SK-N-SH treated with all-trans-retinoic acid at 6 μM for 48 hours (cell line): ENCODE results near the gene ATP11A.

Source experiments
- ATAC-seq: fragments of 200-7000 bp; cut with Tn5 transposase; 3 replicates; pipeline ENCODE4 v1.9.1; 2020; ENCODE audit warnings: mild to moderate bottlenecking, moderate library complexity
- ARNTL ChIP-seq: fragments of 450-650 bp; formaldehyde crosslinking; IDR thresholded peaks from 2 replicates; pipeline ENCODE4 v1.5.0; 2020; ENCODE audit warnings: low read depth, mild to moderate bottlenecking, moderate library complexity, borderline replicate concordance
- ESRRG ChIP-seq: fragments of 250-450 bp; sonication (Bioruptor Pico); IDR thresholded peaks from 2 replicates; pipeline ENCODE4 v1.6.1; 2021; ENCODE audit warnings: mild to moderate bottlenecking
- GLIS3 ChIP-seq: fragments of 250-450 bp; sonication (Bioruptor Pico); IDR thresholded peaks from 2 replicates; pipeline ENCODE4 v1.5.0; 2020; ENCODE audit warnings: mild to moderate bottlenecking, moderate library complexity
- ISL1 ChIP-seq: fragments of 250-450 bp; sonication (Bioruptor Pico); IDR thresholded peaks from 2 replicates; pipeline ENCODE4 v2.1.2; 2022; ENCODE audit warnings: mild to moderate bottlenecking, moderate library complexity
- OSR1 ChIP-seq: fragments of 250-450 bp; sonication (Bioruptor Pico); IDR thresholded peaks from 2 replicates; pipeline ENCODE4 v1.8.0; 2022; ENCODE audit warnings: moderate library complexity, mild to moderate bottlenecking, inconsistent platforms
- PPARA ChIP-seq: fragments of 250-450 bp; sonication (Bioruptor Pico); IDR thresholded peaks from 2 replicates; pipeline ENCODE4 v1.5.0; 2020; ENCODE audit warnings: mild to moderate bottlenecking, borderline replicate concordance
- RARB ChIP-seq: fragments of 250-450 bp; sonication (Bioruptor Pico); IDR thresholded peaks from 2 replicates; pipeline ENCODE4 v1.8.0; 2021; ENCODE audit warnings: mild to moderate bottlenecking, moderate library complexity
- TCF4 ChIP-seq: fragments of 250-450 bp; sonication (Bioruptor Pico); IDR thresholded peaks from 2 replicates; pipeline ENCODE4 v1.8.0; 2021; ENCODE audit warnings: mild to moderate bottlenecking, moderate library complexity, borderline replicate concordance
- TOX ChIP-seq: fragments of 250-450 bp; sonication (Bioruptor Pico); IDR thresholded peaks from 2 replicates; pipeline ENCODE4 v1.8.0; 2021; ENCODE audit warnings: mild to moderate bottlenecking, moderate library complexity, borderline replicate concordance
- ZC3H10 ChIP-seq: fragments of 250-450 bp; sonication (Bioruptor Pico); IDR thresholded peaks from 2 replicates; pipeline ENCODE4 v1.5.1; 2021; ENCODE audit warnings: mild to moderate bottlenecking, moderate library complexity
- ZFP3 ChIP-seq: fragments of 250-450 bp; sonication (Bioruptor Pico); IDR thresholded peaks from 2 replicates; pipeline ENCODE4 v1.5.0; 2020; ENCODE audit warnings: mild to moderate bottlenecking, moderate library complexity
- ZFP30 ChIP-seq: fragments of 450-650 bp; formaldehyde crosslinking; IDR thresholded peaks from 2 replicates; pipeline ENCODE4 v1.5.0; 2022; ENCODE audit warnings: mild to moderate bottlenecking, moderate library complexity
- ZNF70 ChIP-seq: fragments of 450-650 bp; formaldehyde crosslinking; IDR thresholded peaks from 2 replicates; pipeline ENCODE4 v1.5.0; 2020; ENCODE audit warnings: mild to moderate bottlenecking, moderate library complexity
- TF ChIP-seq, protein P1 (sequence below): fragments of 250-450 bp; sonication (Bioruptor Pico); IDR thresholded peaks from 2 replicates; pipeline ENCODE4 v1.8.0; 2020; ENCODE audit warnings: mild to moderate bottlenecking, moderate library complexity, borderline replicate concordance
- TF ChIP-seq, protein P2 (sequence below): fragments of 250-450 bp; sonication (Bioruptor Pico); IDR thresholded peaks from 2 replicates; pipeline ENCODE4 v1.5.1; 2021; ENCODE audit warnings: mild to moderate bottlenecking, moderate library complexity
- TF ChIP-seq, protein P3 (sequence below): fragments of 250-450 bp; sonication (Bioruptor Pico); IDR thresholded peaks from 2 replicates; pipeline ENCODE4 v1.5.0; 2020; ENCODE audit warnings: mild to moderate bottlenecking, moderate library complexity
- TF ChIP-seq, protein P4 (sequence below): fragments of 250-450 bp; sonication (Bioruptor Pico); IDR thresholded peaks from 2 replicates; pipeline ENCODE4 v1.5.1; 2020; ENCODE audit warnings: low read depth, mild to moderate bottlenecking, moderate library complexity

The ATP11A gene

DNA sequence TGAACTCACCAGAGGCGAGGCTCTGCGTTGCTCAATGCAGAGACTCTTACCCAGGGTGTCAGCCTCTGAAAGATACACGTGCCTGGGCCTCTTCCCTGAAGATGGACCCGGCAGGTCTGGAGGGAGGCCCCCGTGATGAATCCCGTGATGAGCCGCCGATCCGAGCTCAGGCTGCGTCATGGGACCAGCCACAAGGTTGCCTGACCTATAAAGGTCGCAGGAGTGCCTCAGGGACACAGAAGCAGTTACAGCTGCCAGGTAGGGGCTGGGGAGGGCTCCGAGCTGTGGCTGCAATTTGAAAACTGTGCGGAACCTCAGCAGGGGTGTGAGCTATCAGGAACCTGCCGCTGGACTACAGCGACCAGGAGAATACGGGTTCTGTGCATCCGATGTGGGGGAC, 10.5 kb upstream of the ATP11A start:
- no peak for ATAC-seq
- TF ChIP-seq, protein P1, sequence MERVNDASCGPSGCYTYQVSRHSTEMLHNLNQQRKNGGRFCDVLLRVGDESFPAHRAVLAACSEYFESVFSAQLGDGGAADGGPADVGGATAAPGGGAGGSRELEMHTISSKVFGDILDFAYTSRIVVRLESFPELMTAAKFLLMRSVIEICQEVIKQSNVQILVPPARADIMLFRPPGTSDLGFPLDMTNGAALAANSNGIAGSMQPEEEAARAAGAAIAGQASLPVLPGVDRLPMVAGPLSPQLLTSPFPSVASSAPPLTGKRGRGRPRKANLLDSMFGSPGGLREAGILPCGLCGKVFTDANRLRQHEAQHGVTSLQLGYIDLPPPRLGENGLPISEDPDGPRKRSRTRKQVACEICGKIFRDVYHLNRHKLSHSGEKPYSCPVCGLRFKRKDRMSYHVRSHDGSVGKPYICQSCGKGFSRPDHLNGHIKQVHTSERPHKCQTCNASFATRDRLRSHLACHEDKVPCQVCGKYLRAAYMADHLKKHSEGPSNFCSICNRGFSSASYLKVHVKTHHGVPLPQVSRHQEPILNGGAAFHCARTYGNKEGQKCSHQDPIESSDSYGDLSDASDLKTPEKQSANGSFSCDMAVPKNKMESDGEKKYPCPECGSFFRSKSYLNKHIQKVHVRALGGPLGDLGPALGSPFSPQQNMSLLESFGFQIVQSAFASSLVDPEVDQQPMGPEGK (CRISPR knock-in tag), result no peak
- TF ChIP-seq, protein P2, sequence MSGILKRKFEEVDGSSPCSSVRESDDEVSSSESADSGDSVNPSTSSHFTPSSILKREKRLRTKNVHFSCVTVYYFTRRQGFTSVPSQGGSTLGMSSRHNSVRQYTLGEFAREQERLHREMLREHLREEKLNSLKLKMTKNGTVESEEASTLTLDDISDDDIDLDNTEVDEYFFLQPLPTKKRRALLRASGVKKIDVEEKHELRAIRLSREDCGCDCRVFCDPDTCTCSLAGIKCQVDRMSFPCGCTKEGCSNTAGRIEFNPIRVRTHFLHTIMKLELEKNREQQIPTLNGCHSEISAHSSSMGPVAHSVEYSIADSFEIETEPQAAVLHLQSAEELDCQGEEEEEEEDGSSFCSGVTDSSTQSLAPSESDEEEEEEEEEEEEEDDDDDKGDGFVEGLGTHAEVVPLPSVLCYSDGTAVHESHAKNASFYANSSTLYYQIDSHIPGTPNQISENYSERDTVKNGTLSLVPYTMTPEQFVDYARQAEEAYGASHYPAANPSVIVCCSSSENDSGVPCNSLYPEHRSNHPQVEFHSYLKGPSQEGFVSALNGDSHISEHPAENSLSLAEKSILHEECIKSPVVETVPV (CRISPR knock-in tag), result no peak
- TF ChIP-seq ZNF70 (CRISPR knock-in tag) (no peak), ARNTL (no peak), ZFP30 (CRISPR knock-in tag) (no peak), TCF4 (CRISPR knock-in tag) (no peak), OSR1 (CRISPR knock-in tag) (no peak), ISL1 (CRISPR knock-in tag) (no peak), ZFP3 (CRISPR knock-in tag) (no peak), TOX (no peak), RARB (CRISPR knock-in tag) (no peak), ESRRG (CRISPR knock-in tag) (no peak)
- TF ChIP-seq, protein P3, sequence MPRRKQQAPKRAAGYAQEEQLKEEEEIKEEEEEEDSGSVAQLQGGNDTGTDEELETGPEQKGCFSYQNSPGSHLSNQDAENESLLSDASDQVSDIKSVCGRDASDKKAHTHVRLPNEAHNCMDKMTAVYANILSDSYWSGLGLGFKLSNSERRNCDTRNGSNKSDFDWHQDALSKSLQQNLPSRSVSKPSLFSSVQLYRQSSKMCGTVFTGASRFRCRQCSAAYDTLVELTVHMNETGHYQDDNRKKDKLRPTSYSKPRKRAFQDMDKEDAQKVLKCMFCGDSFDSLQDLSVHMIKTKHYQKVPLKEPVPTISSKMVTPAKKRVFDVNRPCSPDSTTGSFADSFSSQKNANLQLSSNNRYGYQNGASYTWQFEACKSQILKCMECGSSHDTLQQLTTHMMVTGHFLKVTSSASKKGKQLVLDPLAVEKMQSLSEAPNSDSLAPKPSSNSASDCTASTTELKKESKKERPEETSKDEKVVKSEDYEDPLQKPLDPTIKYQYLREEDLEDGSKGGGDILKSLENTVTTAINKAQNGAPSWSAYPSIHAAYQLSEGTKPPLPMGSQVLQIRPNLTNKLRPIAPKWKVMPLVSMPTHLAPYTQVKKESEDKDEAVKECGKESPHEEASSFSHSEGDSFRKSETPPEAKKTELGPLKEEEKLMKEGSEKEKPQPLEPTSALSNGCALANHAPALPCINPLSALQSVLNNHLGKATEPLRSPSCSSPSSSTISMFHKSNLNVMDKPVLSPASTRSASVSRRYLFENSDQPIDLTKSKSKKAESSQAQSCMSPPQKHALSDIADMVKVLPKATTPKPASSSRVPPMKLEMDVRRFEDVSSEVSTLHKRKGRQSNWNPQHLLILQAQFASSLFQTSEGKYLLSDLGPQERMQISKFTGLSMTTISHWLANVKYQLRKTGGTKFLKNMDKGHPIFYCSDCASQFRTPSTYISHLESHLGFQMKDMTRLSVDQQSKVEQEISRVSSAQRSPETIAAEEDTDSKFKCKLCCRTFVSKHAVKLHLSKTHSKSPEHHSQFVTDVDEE (CRISPR knock-in tag), result no peak

DNA sequence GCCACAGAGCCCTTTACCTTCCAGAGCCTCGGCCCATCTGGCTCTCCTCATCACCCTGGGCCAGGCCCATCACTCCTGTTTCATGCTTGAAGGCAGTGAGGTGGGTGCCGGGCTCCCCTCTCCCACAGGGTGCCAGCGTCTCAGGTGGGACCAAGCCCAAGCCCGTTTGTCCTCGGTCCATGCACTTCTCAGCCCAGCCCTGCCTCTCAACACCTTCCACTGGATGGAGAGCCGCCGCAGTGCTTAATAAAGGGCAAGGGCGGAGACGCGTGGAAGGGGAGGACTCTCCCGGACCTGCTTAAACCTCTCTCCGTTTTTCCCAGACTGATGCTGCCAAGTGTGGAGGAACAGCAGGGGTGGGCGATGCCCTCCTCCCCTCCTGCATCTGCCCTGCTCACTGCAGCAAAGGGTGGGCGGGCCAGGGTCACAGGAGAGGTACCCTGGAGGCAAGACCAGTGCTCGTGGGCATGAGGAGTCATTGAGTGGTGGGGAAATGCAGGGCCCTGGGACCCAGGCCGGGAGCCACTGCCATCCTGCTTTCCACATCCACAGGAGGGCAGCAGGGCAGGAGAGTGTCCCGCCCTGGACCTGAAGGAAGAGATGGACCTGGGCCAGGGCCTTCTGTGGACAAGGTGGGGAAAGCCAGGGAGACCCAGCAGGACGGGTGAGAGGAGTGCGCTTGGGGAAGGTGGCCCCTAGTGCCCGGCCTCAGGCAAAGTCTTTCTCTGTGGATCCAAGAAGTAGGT, 9.7 kb upstream of the ATP11A start:
- TF ChIP-seq ZC3H10 (CRISPR knock-in tag) (no peak), ZNF70 (CRISPR knock-in tag) (no peak), GLIS3 (CRISPR knock-in tag) (no peak), PPARA (CRISPR knock-in tag) (no peak)
- TF ChIP-seq, protein P4, sequence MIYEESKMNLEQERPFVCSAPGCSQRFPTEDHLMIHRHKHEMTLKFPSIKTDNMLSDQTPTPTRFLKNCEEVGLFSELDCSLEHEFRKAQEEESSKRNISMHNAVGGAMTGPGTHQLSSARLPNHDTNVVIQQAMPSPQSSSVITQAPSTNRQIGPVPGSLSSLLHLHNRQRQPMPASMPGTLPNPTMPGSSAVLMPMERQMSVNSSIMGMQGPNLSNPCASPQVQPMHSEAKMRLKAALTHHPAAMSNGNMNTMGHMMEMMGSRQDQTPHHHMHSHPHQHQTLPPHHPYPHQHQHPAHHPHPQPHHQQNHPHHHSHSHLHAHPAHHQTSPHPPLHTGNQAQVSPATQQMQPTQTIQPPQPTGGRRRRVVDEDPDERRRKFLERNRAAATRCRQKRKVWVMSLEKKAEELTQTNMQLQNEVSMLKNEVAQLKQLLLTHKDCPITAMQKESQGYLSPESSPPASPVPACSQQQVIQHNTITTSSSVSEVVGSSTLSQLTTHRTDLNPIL (CRISPR knock-in tag), result no peak
- TF ChIP-seq, protein P3 (CRISPR knock-in tag), result no peak
- TF ChIP-seq, protein P1 (CRISPR knock-in tag), result no peak
- ATAC-seq, result no peak
